HEK293 (cell line): ENCODE results near the gene CTNNB1.

Experiments
- BCL11B ChIP-seq: fragments of 450-650 bp; formaldehyde crosslinking; IDR thresholded peaks from 2 replicates; pipeline ENCODE4 v1.5.1; 2016; ENCODE audit warnings: low read depth, missing biosample characterization, missing genetic modification characterization
- GLIS1 ChIP-seq: fragments of 450-650 bp; formaldehyde crosslinking; IDR thresholded peaks from 2 replicates; pipeline ENCODE4 v1.5.1; 2016; ENCODE audit warnings: missing biosample characterization, missing genetic modification characterization
- KLF7 ChIP-seq: fragments of 450-650 bp; formaldehyde crosslinking; IDR thresholded peaks from 2 replicates; pipeline ENCODE4 v1.5.1; 2016; ENCODE audit warnings: missing biosample characterization, missing genetic modification characterization, borderline replicate concordance
- OSR2 ChIP-seq: fragments of 450-650 bp; formaldehyde crosslinking; IDR thresholded peaks from 2 replicates; pipeline ENCODE4 v1.5.1; 2016; ENCODE audit warnings: missing biosample characterization, missing genetic modification characterization
- OVOL3 ChIP-seq: fragments of 450-650 bp; formaldehyde crosslinking; IDR thresholded peaks from 2 replicates; pipeline ENCODE4 v1.5.1; 2016; ENCODE audit warnings: missing biosample characterization, missing genetic modification characterization
- SCRT1 ChIP-seq: fragments of 450-650 bp; formaldehyde crosslinking; IDR thresholded peaks from 2 replicates; pipeline ENCODE4 v1.5.1; 2016; ENCODE audit warnings: missing biosample characterization, missing genetic modification characterization, borderline replicate concordance
- ZBTB17 ChIP-seq: fragments of 450-650 bp; formaldehyde crosslinking; IDR thresholded peaks from 2 replicates; pipeline ENCODE4 v1.5.1; 2016; ENCODE audit warnings: missing biosample characterization, missing genetic modification characterization
- ZNF146 ChIP-seq: fragments of 450-650 bp; formaldehyde crosslinking; IDR thresholded peaks from 2 replicates; pipeline ENCODE4 v1.5.1; 2016; ENCODE audit warnings: missing biosample characterization, missing genetic modification characterization
- ZNF155 ChIP-seq: fragments of 450-650 bp; formaldehyde crosslinking; IDR thresholded peaks from 2 replicates; pipeline ENCODE4 v1.5.1; 2016; ENCODE audit warnings: missing biosample characterization, missing genetic modification characterization
- ZNF169 ChIP-seq: fragments of 450-650 bp; formaldehyde crosslinking; IDR thresholded peaks from 2 replicates; pipeline ENCODE4 v1.5.1; 2016; ENCODE audit warnings: missing biosample characterization, missing genetic modification characterization
- ZNF2 ChIP-seq: fragments of 450-650 bp; formaldehyde crosslinking; IDR thresholded peaks from 2 replicates; pipeline ENCODE4 v1.5.1; 2016; ENCODE audit warnings: missing biosample characterization, missing genetic modification characterization
- ZNF214 ChIP-seq: fragments of 450-650 bp; formaldehyde crosslinking; IDR thresholded peaks from 2 replicates; pipeline ENCODE4 v1.5.1; 2017; ENCODE audit warnings: missing biosample characterization, mild to moderate bottlenecking, missing genetic modification characterization, borderline replicate concordance
- ZNF23 ChIP-seq: fragments of 450-650 bp; formaldehyde crosslinking; IDR thresholded peaks from 2 replicates; pipeline ENCODE4 v1.5.1; 2016; ENCODE audit warnings: missing biosample characterization, missing genetic modification characterization, borderline replicate concordance
- ZNF24 ChIP-seq: fragments of 450-650 bp; formaldehyde crosslinking; IDR thresholded peaks from 2 replicates; pipeline ENCODE4 v1.5.1; 2016; ENCODE audit warnings: missing biosample characterization, missing genetic modification characterization
- ZNF394 ChIP-seq: fragments of 450-650 bp; formaldehyde crosslinking; IDR thresholded peaks from 2 replicates; pipeline ENCODE4 v1.5.1; 2016; ENCODE audit warnings: missing biosample characterization, missing genetic modification characterization, mild to moderate bottlenecking, moderate library complexity, borderline replicate concordance
- ZNF416 ChIP-seq: fragments of 450-650 bp; formaldehyde crosslinking; IDR thresholded peaks from 2 replicates; pipeline ENCODE4 v1.5.1; 2016; ENCODE audit warnings: missing biosample characterization, missing genetic modification characterization
- ZNF423 ChIP-seq: fragments of 450-650 bp; formaldehyde crosslinking; IDR thresholded peaks from 2 replicates; pipeline ENCODE4 v1.5.1; 2016; ENCODE audit warnings: missing biosample characterization, missing genetic modification characterization
- ZNF433 ChIP-seq: fragments of 450-650 bp; formaldehyde crosslinking; IDR thresholded peaks from 2 replicates; pipeline ENCODE4 v1.5.1; 2016; ENCODE audit warnings: missing biosample characterization, missing genetic modification characterization, low read depth
- ZNF521 ChIP-seq: fragments of 450-650 bp; formaldehyde crosslinking; IDR thresholded peaks from 2 replicates; pipeline ENCODE4 v1.5.1; 2017; ENCODE audit warnings: missing biosample characterization, mild to moderate bottlenecking, missing genetic modification characterization
- ZNF624 ChIP-seq: fragments of 450-650 bp; formaldehyde crosslinking; IDR thresholded peaks from 2 replicates; pipeline ENCODE4 v1.5.1; 2017; ENCODE audit warnings: missing biosample characterization, missing genetic modification characterization
- ZNF785 ChIP-seq: fragments of 450-650 bp; formaldehyde crosslinking; IDR thresholded peaks from 2 replicates; pipeline ENCODE4 v1.5.1; 2016; ENCODE audit warnings: missing biosample characterization, missing genetic modification characterization
- ZNF791 ChIP-seq: fragments of 450-650 bp; formaldehyde crosslinking; IDR thresholded peaks from 2 replicates; pipeline ENCODE4 v1.5.1; 2016; ENCODE audit warnings: missing biosample characterization, missing genetic modification characterization
- ZNF830 ChIP-seq: fragments of 450-650 bp; IDR thresholded peaks from 2 replicates; pipeline ENCODE4 v1.5.0; 2018; ENCODE audit warnings: missing biosample characterization, missing genetic modification characterization, low read depth, mild to moderate bottlenecking, moderate library complexity
- ZNF843 ChIP-seq: fragments of 450-650 bp; formaldehyde crosslinking; IDR thresholded peaks from 2 replicates; pipeline ENCODE4 v1.5.1; 2016; ENCODE audit warnings: missing biosample characterization, missing genetic modification characterization
- ZXDB ChIP-seq: fragments of 450-650 bp; formaldehyde crosslinking; IDR thresholded peaks from 2 replicates; pipeline ENCODE4 v1.5.1; 2016; ENCODE audit warnings: missing biosample characterization, missing genetic modification characterization
- TF ChIP-seq, protein P1 (sequence below): fragments of 450-650 bp; formaldehyde crosslinking; IDR thresholded peaks from 2 replicates; pipeline ENCODE4 v1.5.1; 2016; ENCODE audit warnings: missing biosample characterization, missing genetic modification characterization
- TF ChIP-seq, protein P2 (sequence below): fragments of 450-650 bp; formaldehyde crosslinking; IDR thresholded peaks from 2 replicates; pipeline ENCODE4 v1.5.1; 2016; ENCODE audit warnings: missing biosample characterization, missing genetic modification characterization, low read depth
- TF ChIP-seq, protein P3 (sequence below): fragments of 450-650 bp; formaldehyde crosslinking; IDR thresholded peaks from 2 replicates; pipeline ENCODE4 v1.5.1; 2016; ENCODE audit warnings: missing biosample characterization, missing genetic modification characterization

The CTNNB1 gene

DNA sequence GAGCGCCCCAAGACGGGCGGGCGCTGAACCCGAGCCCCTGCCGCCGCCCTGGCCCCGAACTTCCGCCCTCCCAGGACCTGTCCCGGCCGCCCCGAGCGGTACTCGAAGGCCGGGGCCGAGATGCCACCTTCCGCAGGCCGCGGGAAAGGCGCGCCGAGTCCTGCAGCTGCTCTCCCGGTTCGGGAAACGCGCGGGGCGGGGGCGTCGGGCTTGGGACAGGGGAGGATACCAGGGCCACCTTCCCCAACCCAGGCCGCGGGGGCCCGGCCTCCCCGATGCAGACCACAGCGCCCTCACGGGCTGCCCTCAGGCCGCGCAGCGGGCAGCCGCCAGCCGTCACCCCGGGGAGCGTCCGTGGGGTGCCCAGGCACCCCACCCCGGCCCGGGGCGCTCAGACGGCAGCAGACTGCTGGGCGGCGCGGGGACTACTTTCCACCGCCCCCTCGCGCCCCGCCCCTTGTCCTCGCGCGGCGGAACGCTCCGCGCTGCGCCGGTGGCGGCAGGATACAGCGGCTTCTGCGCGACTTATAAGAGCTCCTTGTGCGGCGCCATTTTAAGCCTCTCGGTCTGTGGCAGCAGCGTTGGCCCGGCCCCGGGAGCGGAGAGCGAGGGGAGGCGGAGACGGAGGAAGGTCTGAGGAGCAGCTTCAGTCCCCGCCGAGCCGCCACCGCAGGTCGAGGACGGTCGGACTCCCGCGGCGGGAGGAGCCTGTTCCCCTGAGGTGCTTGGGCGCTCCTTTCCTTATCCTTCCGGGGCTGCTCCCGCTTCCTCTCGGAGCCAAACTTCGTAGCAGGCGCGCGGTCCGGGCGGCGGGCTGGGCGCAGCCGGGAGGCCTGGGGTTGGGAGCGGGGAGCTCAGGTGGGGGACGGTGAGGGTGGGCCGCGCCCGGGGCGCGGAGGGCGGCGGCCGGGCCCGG, at the start of gene CTNNB1 (continued):
- TF ChIP-seq ZNF791 (tag by site-specific recombination), result no peak
- TF ChIP-seq ZNF843 (tag by site-specific recombination), result 0 out of 2 replicates have a peak, but pooled peaks have one; percentile 51
- no peak for TF ChIP-seq ZNF416 (tag by site-specific recombination)
- peak; percentile 68; the same call in 1 of the 2 replicates for TF ChIP-seq ZNF423 (tag by site-specific recombination)
- no peak for TF ChIP-seq ZNF23
- TF ChIP-seq ZNF2, result peak; percentile 85
- TF ChIP-seq KLF7 (tag by site-specific recombination), result peak; percentile 92
- peak; percentile 67; the same call in 1 of the 2 replicates for TF ChIP-seq ZNF146 (tag by site-specific recombination)
- TF ChIP-seq, protein P1, sequence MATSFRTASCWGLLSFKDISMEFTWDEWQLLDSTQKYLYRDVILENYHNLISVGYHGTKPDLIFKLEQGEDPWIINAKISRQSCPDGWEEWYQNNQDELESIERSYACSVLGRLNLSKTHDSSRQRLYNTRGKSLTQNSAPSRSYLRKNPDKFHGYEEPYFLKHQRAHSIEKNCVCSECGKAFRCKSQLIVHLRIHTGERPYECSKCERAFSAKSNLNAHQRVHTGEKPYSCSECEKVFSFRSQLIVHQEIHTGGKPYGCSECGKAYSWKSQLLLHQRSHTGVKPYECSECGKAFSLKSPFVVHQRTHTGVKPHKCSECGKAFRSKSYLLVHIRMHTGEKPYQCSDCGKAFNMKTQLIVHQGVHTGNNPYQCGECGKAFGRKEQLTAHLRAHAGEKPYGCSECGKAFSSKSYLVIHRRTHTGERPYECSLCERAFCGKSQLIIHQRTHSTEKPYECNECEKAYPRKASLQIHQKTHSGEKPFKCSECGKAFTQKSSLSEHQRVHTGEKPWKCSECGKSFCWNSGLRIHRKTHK, result no peak
- TF ChIP-seq ZNF169 (tag by site-specific recombination), result no peak
- peak; percentile 38; the same call in 1 of the 2 replicates for TF ChIP-seq ZBTB17 (tag by site-specific recombination)
- peak; percentile 89 for TF ChIP-seq ZXDB (tag by site-specific recombination)
- TF ChIP-seq ZNF521 (tag by site-specific recombination), result no peak
- TF ChIP-seq ZNF785 (tag by site-specific recombination), result peak; percentile 76; the same call in 1 of the 2 replicates
- TF ChIP-seq ZNF24 (tag by site-specific recombination), result peak; percentile 39; the same call in 1 of the 2 replicates
- no peak for TF ChIP-seq ZNF624 (tag by site-specific recombination)
- no peak for TF ChIP-seq ZNF830 (tag by site-specific recombination)
- TF ChIP-seq ZNF394 (tag by site-specific recombination), result peak; percentile 45; the same call in 1 of the 2 replicates
- TF ChIP-seq ZNF433 (tag by site-specific recombination), result no peak
- TF ChIP-seq GLIS1, result peak; percentile 85
- peak; percentile 69; the same call in 1 of the 2 replicates for TF ChIP-seq OVOL3 (tag by site-specific recombination)
- TF ChIP-seq ZNF155 (tag by site-specific recombination), result no peak
- 0 out of 2 replicates have a peak, but pooled peaks have one; percentile 18 for TF ChIP-seq SCRT1 (tag by site-specific recombination)
- TF ChIP-seq, protein P2, sequence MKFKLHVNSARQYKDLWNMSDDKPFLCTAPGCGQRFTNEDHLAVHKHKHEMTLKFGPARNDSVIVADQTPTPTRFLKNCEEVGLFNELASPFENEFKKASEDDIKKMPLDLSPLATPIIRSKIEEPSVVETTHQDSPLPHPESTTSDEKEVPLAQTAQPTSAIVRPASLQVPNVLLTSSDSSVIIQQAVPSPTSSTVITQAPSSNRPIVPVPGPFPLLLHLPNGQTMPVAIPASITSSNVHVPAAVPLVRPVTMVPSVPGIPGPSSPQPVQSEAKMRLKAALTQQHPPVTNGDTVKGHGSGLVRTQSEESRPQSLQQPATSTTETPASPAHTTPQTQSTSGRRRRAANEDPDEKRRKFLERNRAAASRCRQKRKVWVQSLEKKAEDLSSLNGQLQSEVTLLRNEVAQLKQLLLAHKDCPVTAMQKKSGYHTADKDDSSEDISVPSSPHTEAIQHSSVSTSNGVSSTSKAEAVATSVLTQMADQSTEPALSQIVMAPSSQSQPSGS (tag by site-specific recombination), result no peak
- no peak for TF ChIP-seq ZNF214 (tag by site-specific recombination)
- TF ChIP-seq OSR2 (tag by site-specific recombination), result peak; percentile 28; the same call in 1 of the 2 replicates
- TF ChIP-seq BCL11B (tag by site-specific recombination), result no peak
- TF ChIP-seq, protein P3, sequence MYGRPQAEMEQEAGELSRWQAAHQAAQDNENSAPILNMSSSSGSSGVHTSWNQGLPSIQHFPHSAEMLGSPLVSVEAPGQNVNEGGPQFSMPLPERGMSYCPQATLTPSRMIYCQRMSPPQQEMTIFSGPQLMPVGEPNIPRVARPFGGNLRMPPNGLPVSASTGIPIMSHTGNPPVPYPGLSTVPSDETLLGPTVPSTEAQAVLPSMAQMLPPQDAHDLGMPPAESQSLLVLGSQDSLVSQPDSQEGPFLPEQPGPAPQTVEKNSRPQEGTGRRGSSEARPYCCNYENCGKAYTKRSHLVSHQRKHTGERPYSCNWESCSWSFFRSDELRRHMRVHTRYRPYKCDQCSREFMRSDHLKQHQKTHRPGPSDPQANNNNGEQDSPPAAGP (tag by site-specific recombination), result peak; percentile 85; the same call in 1 of the 2 replicates
